ENCODE results near the gene SYNPO2.
A peak's percentile ranks its signal among the peaks of the same experiment; 100 is the strongest.
"Not testable (repeated sequence)": the region's sequence is repeated elsewhere in the genome, so short reads cannot be mapped to it uniquely, and the experiment has no call there.

Gene SYNPO2, protein sequence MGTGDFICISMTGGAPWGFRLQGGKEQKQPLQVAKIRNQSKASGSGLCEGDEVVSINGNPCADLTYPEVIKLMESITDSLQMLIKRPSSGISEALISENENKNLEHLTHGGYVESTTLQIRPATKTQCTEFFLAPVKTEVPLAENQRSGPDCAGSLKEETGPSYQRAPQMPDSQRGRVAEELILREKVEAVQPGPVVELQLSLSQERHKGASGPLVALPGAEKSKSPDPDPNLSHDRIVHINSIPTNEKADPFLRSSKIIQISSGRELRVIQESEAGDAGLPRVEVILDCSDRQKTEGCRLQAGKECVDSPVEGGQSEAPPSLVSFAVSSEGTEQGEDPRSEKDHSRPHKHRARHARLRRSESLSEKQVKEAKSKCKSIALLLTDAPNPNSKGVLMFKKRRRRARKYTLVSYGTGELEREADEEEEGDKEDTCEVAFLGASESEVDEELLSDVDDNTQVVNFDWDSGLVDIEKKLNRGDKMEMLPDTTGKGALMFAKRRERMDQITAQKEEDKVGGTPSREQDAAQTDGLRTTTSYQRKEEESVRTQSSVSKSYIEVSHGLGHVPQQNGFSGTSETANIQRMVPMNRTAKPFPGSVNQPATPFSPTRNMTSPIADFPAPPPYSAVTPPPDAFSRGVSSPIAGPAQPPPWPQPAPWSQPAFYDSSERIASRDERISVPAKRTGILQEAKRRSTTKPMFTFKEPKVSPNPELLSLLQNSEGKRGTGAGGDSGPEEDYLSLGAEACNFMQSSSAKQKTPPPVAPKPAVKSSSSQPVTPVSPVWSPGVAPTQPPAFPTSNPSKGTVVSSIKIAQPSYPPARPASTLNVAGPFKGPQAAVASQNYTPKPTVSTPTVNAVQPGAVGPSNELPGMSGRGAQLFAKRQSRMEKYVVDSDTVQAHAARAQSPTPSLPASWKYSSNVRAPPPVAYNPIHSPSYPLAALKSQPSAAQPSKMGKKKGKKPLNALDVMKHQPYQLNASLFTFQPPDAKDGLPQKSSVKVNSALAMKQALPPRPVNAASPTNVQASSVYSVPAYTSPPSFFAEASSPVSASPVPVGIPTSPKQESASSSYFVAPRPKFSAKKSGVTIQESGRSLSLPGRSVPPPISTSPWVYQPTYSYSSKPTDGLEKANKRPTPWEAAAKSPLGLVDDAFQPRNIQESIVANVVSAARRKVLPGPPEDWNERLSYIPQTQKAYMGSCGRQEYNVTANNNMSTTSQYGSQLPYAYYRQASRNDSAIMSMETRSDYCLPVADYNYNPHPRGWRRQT

DNA sequence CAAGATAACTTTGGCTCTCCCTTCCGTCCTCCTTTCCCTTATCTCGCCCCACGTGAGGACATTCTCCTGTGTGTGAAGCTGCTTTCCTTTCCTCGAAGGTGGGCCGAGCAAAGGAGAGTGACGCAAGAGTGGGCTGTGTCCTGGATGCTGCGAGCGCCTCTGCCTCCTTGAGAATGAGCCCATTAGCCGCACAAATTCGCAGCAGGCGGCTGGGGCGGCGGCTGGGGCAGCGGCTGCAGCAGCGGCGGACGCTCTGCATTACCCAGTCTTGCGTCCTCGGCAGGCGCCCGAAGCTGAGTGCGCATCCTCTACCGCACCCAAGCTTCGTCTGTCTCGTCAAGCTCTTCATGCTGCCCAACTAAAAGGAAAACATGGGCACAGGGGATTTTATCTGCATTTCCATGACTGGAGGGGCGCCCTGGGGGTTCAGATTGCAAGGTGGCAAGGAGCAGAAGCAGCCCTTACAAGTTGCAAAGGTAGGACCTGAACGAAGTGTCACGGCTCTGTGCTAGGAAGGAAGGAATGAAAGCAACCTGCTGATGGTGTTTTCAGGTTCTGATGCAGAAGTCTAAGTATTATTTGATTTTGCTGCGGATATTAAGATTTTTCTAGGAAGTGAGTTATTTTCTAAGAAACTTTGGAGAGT is at the start of gene SYNPO2:
Gene SYNPO2, plus strand, starts transcription at position 189 of the 646 bp plus-strand sequence. Its CDS starts 183 bp downstream, at position 372.
- DNase-seq (ENCODE audit: low spot score) = peak; percentile 80

DNA sequence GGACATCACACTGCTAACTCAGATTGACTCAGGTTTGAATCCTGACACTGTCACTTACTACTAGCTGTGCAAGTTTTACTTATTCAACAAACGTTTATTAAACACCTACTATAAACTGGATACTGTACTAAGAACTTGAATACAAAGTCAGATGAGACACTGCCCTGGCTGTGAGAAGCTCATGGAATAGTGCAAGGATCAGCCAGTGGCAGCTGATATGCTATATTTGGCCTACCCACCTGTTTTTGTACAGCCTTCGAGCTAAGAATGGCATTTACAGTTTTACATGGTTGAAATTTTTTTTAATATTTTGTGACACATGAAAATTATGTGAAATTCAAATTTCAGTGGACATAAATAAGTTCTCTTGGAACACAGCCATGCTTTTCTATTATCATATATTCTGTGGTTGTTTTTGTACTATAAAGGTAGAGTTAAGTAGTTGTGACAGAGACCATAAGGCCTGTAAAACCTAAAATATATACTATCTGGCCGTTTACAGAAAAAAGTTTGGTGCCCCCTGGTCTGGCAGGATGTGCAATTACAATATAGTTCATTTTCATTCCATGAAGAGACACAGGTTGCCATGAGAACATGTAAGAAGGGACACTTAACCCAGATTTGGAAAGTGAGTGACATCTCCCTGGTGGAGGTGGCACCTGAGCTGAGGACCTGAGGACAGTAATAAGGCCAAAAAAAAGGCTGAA is 49.3 kb upstream of the SYNPO2 start:
- DNase-seq (ENCODE audit: low spot score) = no peak

DNA sequence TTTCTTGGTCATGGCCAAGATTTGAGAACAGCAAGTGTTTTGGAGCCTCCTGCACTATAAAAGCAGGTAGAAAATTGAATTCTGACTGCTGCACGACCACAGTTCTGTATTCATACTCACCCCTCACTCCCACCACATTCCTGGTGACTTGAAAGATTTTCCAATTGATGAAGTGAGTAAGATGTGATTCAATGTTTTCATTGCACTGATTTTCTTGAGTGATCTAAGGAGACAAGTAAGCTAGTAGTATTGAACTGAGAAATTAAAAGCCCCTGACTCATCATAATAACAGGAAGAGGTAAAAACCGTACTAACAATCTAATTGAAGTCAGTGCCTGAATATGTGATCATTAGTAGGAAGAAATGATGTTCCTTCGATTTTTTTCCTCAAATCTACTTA is 46.6 kb upstream of the SYNPO2 start:
- DNase-seq (ENCODE audit: low spot score) = peak; percentile 42

DNA sequence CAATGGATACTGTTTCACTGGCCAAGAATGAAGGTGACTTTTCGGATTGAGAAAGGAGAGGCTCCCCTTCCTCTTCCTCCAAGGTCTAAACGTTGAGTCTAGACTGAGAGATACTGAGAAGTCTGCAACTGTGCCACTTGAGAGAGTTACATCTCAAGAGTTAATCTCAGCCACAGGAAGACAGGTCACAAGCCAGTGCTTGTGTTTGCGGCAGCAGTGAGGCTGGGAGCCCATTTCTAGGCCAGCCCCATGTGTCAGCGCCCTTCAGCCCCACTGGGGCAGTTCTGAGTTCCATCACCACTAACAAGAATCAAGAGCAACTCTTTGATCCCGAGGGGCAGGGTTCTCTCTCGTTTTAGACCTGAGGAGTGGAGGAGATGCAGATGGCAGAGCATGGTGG is 45.4 kb upstream of the SYNPO2 start:
- no peak for DNase-seq (ENCODE audit: low spot score)

DNA sequence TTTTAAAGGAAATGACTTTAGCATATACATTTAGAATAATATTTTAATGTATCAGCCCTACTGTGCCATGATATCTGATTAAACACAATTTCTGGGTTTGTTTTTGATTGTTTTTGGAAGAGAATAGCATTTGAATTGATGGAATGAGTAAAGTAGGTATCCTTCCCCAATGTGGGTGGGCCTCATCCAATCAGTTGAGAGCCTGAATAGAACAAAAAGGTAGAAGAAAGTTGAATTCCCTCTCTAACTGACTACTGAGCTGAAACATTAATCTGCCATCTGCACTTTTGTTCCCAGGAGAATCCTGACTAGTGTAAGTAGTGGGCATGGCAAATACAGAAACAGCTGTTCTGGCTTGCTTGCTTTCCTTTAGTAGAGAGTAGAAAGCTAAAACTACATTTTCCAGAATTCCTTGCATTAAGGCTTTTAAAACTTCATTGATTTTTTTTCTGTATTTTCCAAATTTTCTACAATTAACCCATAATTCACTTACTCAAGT is 43.1 kb upstream of the SYNPO2 start:
- DNase-seq (ENCODE audit: low spot score) = no peak

DNA sequence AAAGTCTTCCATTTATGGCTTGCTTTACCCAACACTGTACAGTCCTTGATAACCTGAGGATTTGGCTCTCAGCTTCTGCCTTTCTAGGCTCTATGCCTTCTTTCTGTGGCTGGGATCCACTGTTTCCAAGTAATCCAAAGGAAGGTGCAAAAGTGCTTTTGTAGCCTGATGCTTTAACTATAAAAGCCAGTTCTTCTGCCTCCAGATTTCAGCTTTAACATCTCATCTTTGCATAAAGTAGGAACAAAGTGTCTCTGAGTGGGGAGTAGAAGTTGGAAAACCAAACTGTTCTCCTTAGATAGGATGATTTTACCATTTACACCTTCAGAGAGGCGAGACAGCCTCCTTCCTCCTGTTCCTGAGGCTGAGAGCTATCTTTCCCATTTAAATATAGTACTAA is 41.7 kb upstream of the SYNPO2 start:
- DNase-seq (ENCODE audit: low spot score) = no peak

DNA sequence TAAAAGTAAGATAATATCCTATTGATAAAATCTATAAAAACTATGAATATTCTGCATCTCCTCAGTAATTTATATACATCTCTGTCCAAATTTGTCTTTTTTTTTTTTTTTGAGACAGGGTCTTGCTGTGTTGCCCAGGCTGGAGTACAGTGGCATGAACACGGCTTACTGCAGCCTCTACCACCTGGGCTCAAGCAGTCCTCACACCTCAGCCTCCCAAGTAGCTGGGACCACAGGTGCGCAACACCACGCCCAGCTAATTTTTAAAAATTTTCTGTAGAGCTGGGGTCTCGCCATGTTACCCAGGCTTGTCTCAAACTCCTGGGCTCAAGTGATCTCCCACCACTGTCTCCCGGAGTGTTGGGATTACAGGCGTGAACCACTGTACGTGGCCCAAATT is 40.4 kb upstream of the SYNPO2 start:
- no peak for DNase-seq (ENCODE audit: low spot score)

DNA sequence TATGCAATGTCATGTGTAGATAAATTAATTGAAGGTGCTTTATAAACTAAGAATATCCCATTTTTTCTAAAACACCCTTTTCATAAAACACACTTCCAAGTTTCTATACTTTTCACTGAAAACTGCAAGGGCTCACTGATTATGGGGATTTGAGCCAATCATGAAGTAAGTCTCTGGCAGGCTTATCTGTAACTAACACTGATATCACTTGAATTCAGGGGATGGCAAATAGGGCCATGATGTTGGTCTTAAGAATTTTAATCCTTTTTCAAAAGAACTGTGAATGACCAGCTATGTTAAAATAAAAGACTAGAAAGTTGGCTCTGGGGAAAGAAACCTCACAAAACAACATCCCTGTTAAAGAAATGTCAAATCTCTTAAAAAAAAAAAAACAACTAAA is 39.8 kb upstream of the SYNPO2 start:
- no peak for DNase-seq (ENCODE audit: low spot score)

DNA sequence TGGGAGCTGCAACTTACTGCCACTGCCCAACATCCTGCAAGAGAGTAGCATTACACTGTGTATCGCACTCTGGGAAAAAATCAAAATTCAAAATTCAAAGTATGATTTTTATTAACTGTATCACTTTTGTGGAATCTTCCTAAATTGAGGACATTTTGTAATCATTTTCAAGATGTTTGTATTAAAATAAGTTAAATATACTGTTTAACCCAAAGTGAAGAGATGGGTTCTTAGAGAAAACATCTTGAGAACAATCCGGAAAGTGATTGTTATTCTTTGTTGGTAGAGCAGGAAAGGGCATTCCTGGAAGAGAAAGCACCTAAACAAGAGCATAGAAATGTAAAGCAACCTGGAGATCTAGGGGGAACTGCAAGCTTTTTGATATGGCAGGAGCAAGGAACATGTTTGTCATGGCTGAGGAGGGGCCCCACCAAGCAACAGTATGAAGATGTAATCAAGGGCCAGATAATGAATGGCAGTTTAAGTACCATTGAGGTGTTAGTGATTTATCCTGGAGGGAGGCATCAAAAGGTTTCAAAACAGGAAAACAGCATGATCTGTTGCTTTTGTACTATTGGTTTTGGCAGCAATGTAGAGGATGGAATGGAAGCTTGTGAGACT is 38.7 kb upstream of the SYNPO2 start:
- DNase-seq (ENCODE audit: low spot score) = no peak

DNA sequence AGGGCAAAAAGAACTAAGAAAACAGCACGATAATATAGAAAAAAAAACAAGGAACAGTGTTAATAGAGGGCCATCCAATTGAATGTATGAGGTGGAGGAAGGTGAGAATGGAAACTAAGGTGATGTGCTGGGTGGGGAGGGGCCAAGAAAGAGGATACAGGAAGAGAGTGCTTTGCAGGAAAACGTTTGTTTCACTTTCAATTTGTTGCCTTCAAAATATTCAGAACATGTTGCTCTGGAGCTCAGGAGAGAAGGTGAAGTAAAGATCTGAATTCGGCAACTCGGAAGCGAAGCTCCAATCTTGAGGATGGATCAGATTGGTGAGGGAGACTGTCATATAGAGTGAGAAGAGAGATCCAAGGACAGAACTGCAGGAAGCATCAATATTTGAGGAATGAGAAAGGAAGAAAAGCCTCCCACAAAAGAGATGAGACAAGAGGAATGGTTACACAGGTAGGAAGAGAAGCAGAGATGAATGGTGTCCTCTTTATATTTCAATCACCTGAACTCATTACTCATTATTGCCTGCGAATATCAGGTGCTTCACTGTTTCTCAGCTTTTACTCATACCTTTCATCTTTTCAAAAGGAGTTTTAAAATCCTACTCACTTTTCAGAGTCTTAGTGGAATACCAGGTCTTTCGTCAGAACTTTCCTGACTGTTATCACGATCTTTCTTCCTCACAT is 38.0 kb upstream of the SYNPO2 start:
- peak; percentile 24 for DNase-seq (ENCODE audit: low spot score)

DNA sequence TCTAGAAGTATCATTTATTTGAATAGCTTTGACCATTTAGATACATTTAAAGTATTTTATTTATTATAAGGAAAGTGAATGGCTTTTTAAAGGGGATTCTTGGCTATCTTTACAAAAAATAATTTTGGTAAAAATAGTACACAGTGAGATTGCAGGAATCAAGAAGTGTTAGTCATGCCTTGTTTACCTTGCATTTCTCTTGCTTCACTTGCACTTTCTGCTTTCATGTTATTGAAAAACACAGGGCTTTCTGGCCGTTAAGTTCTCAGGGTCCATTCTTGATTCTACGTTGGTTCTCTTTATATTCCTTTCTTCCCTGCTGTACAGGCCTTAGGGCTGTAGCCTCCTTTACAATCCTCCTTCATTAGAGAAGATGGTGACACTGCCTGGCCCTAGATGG is 30.9 kb upstream of the SYNPO2 start:
- DNase-seq (ENCODE audit: low spot score) = no peak

DNA sequence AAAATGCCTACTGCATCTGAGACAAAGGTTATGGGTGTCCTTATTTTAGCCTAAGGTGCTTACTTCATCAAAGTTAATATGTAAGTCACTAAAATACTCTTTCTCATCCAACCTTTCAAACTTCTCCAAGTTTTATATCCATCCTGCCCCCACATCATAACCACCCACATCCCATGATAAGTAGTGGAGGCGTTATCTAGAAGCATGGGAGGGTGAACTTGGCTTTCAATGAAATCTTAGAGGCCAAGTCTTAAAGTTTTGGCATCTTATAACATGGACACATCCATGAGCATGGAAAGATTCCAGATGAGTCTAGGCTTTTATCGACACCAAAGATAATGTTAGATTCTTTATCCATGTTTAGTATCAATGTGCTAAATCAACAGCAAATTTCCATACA is 29.9 kb upstream of the SYNPO2 start:
- DNase-seq (ENCODE audit: low spot score) = no peak

DNA sequence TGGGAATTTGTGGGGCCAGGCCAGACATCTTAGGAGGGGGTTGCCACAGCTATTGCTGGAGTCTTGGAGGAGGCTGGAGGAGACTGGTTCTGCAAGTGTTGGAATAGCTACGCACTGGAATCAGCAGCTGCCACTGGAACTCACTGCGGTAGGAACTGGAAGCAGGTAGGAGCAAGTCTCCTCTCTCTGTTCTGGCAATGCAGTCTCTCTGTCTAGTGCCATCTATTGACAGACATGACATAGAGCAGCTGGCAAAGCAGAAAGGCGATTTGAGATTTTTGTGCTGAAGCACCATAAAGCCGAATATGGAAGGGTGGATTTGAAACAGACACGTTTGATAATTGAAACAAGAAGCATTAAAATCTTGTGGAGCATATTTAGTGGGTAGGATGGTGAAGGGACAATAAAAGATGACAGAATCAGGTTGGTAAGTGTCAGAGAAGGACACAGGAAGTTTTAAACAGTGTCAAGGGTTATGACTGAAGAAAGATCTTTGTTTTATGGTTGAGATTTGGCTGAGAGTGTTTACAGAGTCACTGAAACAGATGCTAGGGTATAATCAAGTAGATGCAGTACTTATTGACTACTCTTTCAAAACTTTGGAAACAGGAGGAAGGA is 23.5 kb upstream of the SYNPO2 start:
- DNase-seq (ENCODE audit: low spot score) = peak; percentile 76

DNA sequence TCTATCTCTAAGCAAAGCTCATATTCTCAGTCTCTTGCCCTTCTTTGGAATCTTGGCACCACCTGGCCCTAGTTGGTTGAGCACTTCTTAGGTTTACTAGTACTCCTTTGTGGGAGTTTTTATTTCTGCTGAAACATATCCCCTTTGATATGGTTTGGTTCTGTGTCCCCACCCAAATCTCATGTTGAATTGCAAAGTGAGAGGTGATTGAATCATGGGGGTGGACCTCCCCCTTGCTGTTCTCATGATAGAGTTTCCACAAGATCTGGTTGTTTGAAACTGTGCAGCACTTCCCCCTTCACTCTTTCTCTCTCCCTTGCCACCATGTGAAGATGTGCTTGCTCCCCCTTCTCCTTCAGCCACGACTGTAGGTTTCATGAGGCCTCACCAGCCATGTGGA is 22.2 kb upstream of the SYNPO2 start:
- no peak for DNase-seq (ENCODE audit: low spot score)

DNA sequence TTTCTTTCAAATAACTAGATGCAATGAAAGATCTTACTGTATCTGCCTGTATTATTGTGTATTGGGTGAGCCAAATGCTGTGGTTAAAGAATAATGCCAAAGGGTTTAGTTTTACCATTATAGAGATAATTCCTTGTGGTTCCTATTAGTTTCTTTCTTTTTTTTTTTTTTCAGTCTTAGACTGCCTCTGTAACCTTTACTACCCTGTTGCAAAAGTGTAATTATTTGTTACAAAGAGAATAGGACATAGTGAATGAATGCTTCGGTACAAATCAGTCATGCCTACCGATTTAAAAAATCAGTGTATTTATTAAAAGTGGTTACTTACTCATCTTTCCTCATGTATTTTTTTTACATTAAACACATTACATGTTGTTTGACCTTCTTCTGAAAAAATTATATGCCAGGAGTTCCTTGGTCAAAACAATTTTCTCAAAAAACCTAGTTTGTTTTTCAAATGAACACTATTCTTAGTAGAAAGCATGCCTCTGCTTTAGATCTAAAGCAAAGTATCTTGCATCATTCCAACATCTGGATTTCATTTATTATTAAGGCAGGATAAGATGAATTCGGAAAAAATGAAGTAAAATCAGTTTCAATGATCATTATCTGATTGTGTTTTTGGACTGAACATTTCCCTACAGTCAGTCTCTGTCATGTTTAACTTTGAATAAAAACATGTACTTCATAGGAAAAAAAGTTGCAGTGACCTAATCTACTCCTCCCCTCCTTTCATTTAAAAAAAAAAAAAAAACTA is 21.2 kb upstream of the SYNPO2 start:
- no peak for DNase-seq (ENCODE audit: low spot score)

DNA sequence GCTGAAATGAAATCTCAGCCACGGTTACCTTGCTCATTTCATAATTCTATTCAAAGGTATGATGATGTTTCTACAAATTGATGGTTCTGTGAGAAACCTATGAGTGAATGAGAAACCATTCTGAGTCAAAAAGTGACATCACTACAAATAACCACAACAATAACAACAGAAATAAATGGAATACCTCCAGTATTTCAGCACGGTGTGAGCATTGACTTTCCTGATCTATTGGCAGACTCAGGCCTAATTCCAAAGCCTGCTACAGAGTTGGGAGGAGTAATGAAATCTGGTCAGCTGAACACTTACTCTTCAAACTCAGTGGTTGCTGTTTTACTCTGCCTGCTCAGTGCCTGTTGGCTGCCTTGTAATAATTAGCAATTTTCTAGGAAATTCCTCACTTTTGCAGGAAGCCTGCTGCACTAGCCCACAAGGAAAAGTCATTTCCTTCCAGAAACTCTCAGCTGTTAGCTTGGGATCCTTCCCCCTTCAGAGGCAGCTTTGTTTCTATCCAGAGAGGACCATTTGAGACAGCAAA is 18.8 kb upstream of the SYNPO2 start:
- DNase-seq (ENCODE audit: low spot score) = no peak

DNA sequence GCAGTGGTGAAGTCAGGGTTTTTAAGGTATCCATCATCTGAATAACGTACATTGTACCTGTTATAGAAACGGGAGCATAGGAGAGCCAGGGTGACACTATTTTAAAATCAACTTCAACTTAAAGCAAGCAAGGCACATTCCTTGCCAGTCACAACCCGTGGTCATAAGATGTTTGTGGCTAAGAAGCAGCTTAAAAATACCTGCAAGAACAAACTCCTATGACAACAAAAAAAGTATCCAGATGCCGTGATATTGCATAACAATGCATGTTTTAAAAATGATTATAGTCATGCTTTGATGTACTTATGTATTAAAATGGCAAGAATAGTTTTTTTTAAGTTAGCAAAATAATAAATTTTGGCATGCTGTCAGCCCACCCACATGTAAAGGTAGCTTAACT is 16.5 kb upstream of the SYNPO2 start:
- no peak for DNase-seq (ENCODE audit: low spot score)

DNA sequence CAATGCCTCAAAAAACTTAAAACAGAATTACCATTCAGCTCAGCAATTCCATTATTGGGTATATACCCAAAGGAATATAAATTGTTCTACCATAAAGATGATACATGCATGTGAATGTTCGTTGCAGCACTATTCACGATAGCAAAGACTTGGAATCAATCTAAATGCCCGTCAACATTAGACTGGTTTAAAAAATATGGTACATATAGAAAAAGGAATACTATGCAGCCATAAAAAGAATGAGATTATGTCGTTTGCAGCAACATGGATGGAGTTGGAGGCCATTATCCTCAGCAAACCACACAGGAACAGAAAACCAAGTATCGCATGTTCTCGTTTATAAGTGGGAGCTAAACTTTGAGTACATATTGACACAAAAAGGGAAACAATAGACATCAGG is 10.9 kb upstream of the SYNPO2 start:
- no peak for DNase-seq (ENCODE audit: low spot score)

DNA sequence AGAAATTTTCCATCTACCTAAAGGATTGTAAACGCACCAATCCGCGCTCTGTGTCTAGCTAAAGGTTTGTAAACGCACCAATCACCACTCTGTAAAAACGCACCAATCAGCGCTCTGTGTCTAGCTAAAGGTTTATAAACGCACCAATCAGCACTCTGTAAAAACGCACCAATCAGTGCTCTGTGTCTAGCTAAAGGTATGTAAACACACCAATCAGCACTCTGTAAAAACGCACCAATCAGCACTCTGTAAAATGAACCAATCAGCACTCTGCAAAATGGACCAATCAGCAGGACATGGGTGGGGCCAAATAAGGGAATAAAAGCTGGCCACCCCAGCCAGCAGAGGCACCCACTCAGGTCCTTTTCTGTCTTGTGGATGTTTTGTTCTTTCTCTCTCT is 10.1 kb upstream of the SYNPO2 start:
- not testable (repeated sequence) for DNase-seq (ENCODE audit: low spot score)
